Liver (tissue), 9 donors: ENCODE measurements around the gene OR12D1. TPM values are rescaled to one million over a fixed set of nuclear protein-coding genes. Genes with fewer than 3 reads are reported as not detected.

Source experiments
- DNase-seq: peaks from one replicate; pipeline ENCODE4 v3.0.0-alpha.2; 2017; ENCODE audit warnings: low spot score
- H3K27ac ChIP-seq, 2 donors: one replicate each; pipeline ENCODE4 v1.7.0; 2013; ENCODE audit warnings: inconsistent platforms in 2 of 2, low read length in 2 of 2, control low read depth in 1 of 2, low read depth in 1 of 2, mild to moderate bottlenecking in 1 of 2
- H3K27me3 ChIP-seq, 4 donors: one replicate each; pipeline versions ENCODE4 v1.6.1 to v1.7.0; 2013; ENCODE audit warnings: low read length in 3 of 4, inconsistent platforms in 1 of 4, mild to moderate bottlenecking in 1 of 4, moderate library complexity in 1 of 4; ENCODE audit not compliant: control insufficient read depth in 4 of 4, insufficient read depth in 4 of 4
- H3K36me3 ChIP-seq, 4 donors: one replicate each; pipeline versions ENCODE4 v1.6.1 to v1.7.0; 2013; ENCODE audit warnings: low read length in 3 of 4, mild to moderate bottlenecking in 3 of 4, low read depth in 1 of 4, moderate library complexity in 1 of 4; ENCODE audit not compliant: control insufficient read depth in 4 of 4, insufficient read depth in 3 of 4
- H3K4me1 ChIP-seq, 4 donors: one replicate each; pipeline versions ENCODE4 v1.6.1 to v1.7.0; 2013; ENCODE audit warnings: low read length in 3 of 4, mild to moderate bottlenecking in 3 of 4, moderate library complexity in 1 of 4; ENCODE audit not compliant: control insufficient read depth in 4 of 4, insufficient read depth in 4 of 4
- H3K4me3 ChIP-seq, 3 donors: one replicate each; pipeline versions ENCODE4 v1.6.1 to v1.7.0; 2013; ENCODE audit warnings: low read length in 3 of 3, control low read depth in 1 of 3, low read depth in 1 of 3, mild to moderate bottlenecking in 1 of 3
- H3K9ac ChIP-seq, 2 donors: one replicate each; pipeline ENCODE4 v1.7.0; 2013; ENCODE audit warnings: low read length in 2 of 2, mild to moderate bottlenecking in 2 of 2, moderate library complexity in 2 of 2, control low read depth in 1 of 2, low read depth in 1 of 2
- H3K9me3 ChIP-seq, 4 donors: one replicate each; pipeline versions ENCODE4 v1.6.1 to v1.7.0; 2013; ENCODE audit warnings: low read length in 3 of 4; ENCODE audit not compliant: control insufficient read depth in 4 of 4
- EGR1 ChIP-seq, 2 donors: IDR thresholded peaks; 2 replicates each; pipeline ENCODE4 v1.6.1; 2016 to 2018; ENCODE audit warnings: antibody characterized with exemption in 2 of 2, low read depth in 2 of 2
- FOXA1 ChIP-seq: IDR thresholded peaks from 2 replicates; pipeline ENCODE4 v1.6.1; 2016; ENCODE audit warnings: antibody characterized with exemption
- FOXA2 ChIP-seq: IDR thresholded peaks from 2 replicates; pipeline ENCODE4 v1.6.1; 2016; ENCODE audit warnings: antibody characterized with exemption
- HNF4A ChIP-seq, 2 donors: conservative IDR thresholded peaks; 2 replicates each; pipeline ENCODE4 v1.6.1; 2016; ENCODE audit warnings: antibody characterized with exemption in 2 of 2, mild to moderate bottlenecking in 2 of 2
- HNF4G ChIP-seq: IDR thresholded peaks from 2 replicates; pipeline ENCODE4 v1.6.1; 2016; ENCODE audit warnings: antibody characterized with exemption
- JUND ChIP-seq, 2 donors: IDR thresholded peaks; 2 replicates each; pipeline ENCODE4 v1.6.1; 2016; ENCODE audit warnings: antibody characterized with exemption in 2 of 2
- NR2F2 ChIP-seq: IDR thresholded peaks from 2 replicates; pipeline ENCODE4 v1.6.1; 2016; ENCODE audit warnings: antibody characterized with exemption
- RXRA ChIP-seq, 2 donors: IDR thresholded peaks; 2 replicates each; pipeline ENCODE4 v1.6.1; 2017 to 2018; ENCODE audit warnings: antibody characterized with exemption in 2 of 2, mild to moderate bottlenecking in 1 of 2
- SP1 ChIP-seq: IDR thresholded peaks from 2 replicates; pipeline ENCODE4 v1.6.1; 2018; ENCODE audit warnings: antibody characterized with exemption, mild to moderate bottlenecking
- TAF1 ChIP-seq: conservative IDR thresholded peaks from 2 replicates; pipeline ENCODE4 v1.6.1; 2016; ENCODE audit warnings: antibody characterized with exemption, mild to moderate bottlenecking
- YY1 ChIP-seq: IDR thresholded peaks from 2 replicates; pipeline ENCODE4 v1.6.1; 2016; ENCODE audit warnings: antibody characterized with exemption, mild to moderate bottlenecking
- WGBS: extraction: QIAGEN DNeasy Blood & Tissue Kit; methylation state at CpG from one replicate; pipeline ENCODE4 v1.1.7; 2013; 5-methylcytosine and 5-hydroxymethylcytosine counted together
- polyA plus RNA-seq, 2 donors: library from polyadenylated mRNA; stranded (reverse) in 1 of 2; unstranded in 1 of 2; fragments of 200-250 nt in 1 of 2; fragments of >200 nt in 1 of 2; fragmentation: Nextera tagmentation in 1 of 2; extraction: Ambion mirVana in 1 of 2; gene quantifications; one replicate each; pipeline versions ENCODE4 v1.2.1 to v1.2.3, GENCODE V29; 2013 to 2015
- total RNA-seq, 2 donors: library from RNA; depleted of rRNA; stranded (reverse); fragments of >200 nt; gene quantifications; one replicate each; pipeline ENCODE4 v1.2.3, GENCODE V29; 2014
- TF ChIP-seq, protein P1 (sequence below): fragments of 150-350 bp; IDR thresholded peaks from 2 replicates; pipeline ENCODE4 v1.5.1; 2017; ENCODE audit warnings: improper control_type of control experiment, low read depth, low read length; ENCODE audit not compliant: missing input control
- TF ChIP-seq, protein P2 (sequence below): IDR thresholded peaks from 2 replicates; pipeline ENCODE4 v1.6.1; 2016; ENCODE audit warnings: antibody characterized with exemption
- donor health status: healthy.
- donor health status: healthy.
- donor health status: healthy.
- donor health status: healthy.
- donor health status: healthy.

The OR12D1 gene
- total and polyA plus RNA-seq, 4 donors: not detected

DNA sequence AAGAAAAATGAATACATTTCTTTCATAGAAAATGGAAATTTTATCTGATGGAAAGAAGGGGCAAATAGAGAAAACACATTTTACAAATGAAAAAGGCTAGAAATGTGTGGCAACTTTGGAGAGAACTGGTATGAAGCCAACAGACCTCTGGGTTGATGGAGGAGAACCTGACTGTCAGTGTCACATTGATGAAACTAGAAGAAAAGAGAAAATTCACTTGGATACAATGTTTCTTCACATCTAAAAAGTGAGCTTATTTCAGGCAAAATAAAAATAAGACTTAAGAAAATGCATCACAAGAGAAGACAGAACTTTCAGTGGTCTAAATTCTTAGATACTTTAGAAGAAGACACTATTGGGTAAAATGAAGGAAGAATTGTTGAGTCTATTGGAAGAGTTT lies 19.4 kb upstream of the OR12D1 start, which contains the start of gene OR12D2:
Gene OR12D2 (plus strand): TSS at position 301 of the 400 bp plus-strand sequence. CDS start 1,069 bp downstream, outside the sequence.
- Histone ChIP-seq H3K4me1 (no peaks in the 10 kb centered on the region), H3K27ac (no peak within 1 kb of the TSS), H3K27me3 (peaks cover 0 to 4% (median 1%) of the 10 kb centered on the region in 4 donors), H3K36me3 (no peaks in the 10 kb centered on the region), H3K9ac (no peak within 1 kb of the TSS), H3K9me3 (no peaks in the 10 kb centered on the region), H3K4me3 (no peak within 1 kb of the TSS)
- TF ChIP-seq NR2F2 (no peak), SP1 (no peak), FOXA1 (no peak)
- TF ChIP-seq, protein P1, sequence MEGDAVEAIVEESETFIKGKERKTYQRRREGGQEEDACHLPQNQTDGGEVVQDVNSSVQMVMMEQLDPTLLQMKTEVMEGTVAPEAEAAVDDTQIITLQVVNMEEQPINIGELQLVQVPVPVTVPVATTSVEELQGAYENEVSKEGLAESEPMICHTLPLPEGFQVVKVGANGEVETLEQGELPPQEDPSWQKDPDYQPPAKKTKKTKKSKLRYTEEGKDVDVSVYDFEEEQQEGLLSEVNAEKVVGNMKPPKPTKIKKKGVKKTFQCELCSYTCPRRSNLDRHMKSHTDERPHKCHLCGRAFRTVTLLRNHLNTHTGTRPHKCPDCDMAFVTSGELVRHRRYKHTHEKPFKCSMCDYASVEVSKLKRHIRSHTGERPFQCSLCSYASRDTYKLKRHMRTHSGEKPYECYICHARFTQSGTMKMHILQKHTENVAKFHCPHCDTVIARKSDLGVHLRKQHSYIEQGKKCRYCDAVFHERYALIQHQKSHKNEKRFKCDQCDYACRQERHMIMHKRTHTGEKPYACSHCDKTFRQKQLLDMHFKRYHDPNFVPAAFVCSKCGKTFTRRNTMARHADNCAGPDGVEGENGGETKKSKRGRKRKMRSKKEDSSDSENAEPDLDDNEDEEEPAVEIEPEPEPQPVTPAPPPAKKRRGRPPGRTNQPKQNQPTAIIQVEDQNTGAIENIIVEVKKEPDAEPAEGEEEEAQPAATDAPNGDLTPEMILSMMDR: no peak
- no peak for DNase-seq

DNA sequence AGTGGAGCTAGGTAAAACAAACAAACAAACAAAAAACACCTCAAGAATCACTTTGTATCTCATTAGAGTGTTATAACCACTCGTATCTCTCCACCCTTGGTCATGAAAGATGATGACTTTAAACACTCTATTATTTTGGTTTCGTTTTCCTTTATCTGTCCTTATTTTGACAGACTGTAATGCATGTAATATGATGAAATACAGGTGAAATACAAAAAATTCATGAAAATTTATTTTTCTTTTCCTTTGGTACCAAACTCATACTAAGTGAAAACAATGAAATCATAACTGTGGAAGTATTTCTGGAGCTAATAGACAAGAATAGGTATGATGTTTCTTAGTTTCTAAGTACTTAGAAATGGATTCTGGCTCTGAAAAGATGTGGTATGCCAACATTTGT lies 15.2 kb upstream of the OR12D1 start:
- DNase-seq: no peak
- no peaks in the 10 kb centered on the region for H3K4me1 ChIP-seq
- no peaks in the 10 kb centered on the region for H3K9me3 ChIP-seq
- no peak overlapping the region for H3K27ac ChIP-seq
- no peak overlapping the region for H3K4me3 ChIP-seq
- H3K36me3 ChIP-seq: no peaks in the 10 kb centered on the region
- 72% methylated on average over 2 of the region's 2 CpGs for WGBS
- H3K27me3 ChIP-seq: peaks cover 0 to 4% (median 0%) of the 10 kb centered on the region in 4 donors
- no peak overlapping the region for H3K9ac ChIP-seq
- TF ChIP-seq HNF4A (conservative IDR thresholded peaks at IDR 0.05): no peak
- no peak for TF ChIP-seq EGR1 (IDR thresholded peaks at IDR 0.05; ENCODE audit: low read depth in 2 of 2)
- TF ChIP-seq RXRA (IDR thresholded peaks at IDR 0.05): no peak
- TF ChIP-seq FOXA2: no peak
- TF ChIP-seq YY1: no peak
- TF ChIP-seq TAF1: no peak
- TF ChIP-seq, protein P2, sequence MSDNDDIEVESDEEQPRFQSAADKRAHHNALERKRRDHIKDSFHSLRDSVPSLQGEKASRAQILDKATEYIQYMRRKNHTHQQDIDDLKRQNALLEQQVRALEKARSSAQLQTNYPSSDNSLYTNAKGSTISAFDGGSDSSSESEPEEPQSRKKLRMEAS: no peak
- TF ChIP-seq HNF4G: no peak

DNA sequence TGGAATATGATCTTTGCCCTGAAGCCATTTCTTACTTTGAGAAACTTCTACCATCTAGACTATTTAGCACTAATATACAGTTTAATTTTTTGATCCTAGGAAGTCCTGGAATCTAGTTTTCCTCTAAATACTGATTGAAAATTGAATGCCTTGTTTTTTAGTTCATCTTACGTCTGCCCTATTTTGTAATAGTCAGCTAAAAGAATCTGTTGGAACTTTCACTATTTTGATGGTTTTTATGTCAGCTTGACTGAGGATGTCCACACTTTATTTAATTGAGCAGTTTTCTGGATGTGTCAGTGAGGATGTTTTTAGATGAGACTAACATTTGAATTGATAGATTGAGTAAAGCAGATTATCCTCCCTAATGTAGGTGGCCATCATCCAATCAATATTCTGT lies 10.9 kb upstream of the OR12D1 start:
- Histone ChIP-seq H3K4me1 (no peaks in the 10 kb centered on the region), H3K4me3 (no peak overlapping the region), H3K36me3 (no peaks in the 10 kb centered on the region), H3K27ac (no peak overlapping the region), H3K27me3 (no peaks in the 10 kb centered on the region), H3K9me3 (no peaks in the 10 kb centered on the region), H3K9ac (no peak overlapping the region)
- 48% methylated on average over 1 of the region's 1 CpG for WGBS
- no peak for DNase-seq
- TF ChIP-seq, protein P1: no peak
- TF ChIP-seq RXRA (IDR thresholded peaks at IDR 0.05) (no peak), SP1 (no peak), FOXA1 (no peak), JUND (IDR thresholded peaks at IDR 0.05) (no peak), EGR1 (IDR thresholded peaks at IDR 0.05; ENCODE audit: low read depth in 2 of 2) (no peak)
